Right kidney (tissue), 1 donor: ENCODE results near the gene PPFIA4.
"Not testable (repeated sequence)": the region's sequence is repeated elsewhere in the genome, so short reads cannot be mapped to it uniquely, and the experiment has no call there.

Experiments used
- DNase-seq: peaks from one replicate; pipeline ENCODE4 v3.0.0-alpha.2; 2016

The PPFIA4 gene

DNA sequence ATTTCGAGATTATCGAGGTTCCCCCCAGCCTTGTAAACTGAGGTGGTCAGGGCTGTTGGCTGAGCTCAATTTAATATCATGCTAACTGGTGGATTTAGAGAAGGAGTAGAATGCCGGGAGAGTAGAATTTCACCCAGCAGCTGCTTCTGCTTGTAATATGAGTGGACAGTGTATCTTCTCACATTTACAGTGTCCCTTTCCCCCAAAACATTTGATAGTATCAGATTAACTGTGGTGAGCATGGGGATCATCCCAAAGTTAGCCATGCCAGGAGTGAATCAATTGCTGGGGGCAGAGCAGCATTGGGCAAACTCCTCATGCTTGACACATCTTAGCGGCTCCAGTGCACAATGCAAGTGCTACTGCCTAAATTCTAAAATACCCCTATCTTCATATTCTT is 9.2 kb upstream of the PPFIA4 start:
- DNase-seq = no peak

DNA sequence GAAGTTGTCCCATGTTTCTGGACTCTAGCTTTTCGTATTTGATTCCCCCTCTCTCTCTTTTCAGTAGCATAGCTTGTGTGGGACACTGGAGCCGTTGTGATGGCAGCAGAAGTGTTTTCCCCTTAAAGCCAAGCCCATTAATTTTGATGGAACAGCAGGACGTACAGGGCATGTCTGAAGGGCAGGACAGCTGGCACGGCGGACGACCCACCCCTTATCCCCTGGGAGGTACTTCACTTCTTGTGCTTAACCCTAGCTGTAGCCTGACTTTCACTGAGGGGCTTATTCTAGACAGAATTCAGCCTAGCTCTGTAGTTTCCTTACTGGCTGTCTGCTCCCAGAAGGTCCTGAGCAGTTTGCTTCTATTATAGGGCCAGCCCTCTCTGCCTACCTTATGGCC is 8.6 kb upstream of the PPFIA4 start:
- no peak for DNase-seq

DNA sequence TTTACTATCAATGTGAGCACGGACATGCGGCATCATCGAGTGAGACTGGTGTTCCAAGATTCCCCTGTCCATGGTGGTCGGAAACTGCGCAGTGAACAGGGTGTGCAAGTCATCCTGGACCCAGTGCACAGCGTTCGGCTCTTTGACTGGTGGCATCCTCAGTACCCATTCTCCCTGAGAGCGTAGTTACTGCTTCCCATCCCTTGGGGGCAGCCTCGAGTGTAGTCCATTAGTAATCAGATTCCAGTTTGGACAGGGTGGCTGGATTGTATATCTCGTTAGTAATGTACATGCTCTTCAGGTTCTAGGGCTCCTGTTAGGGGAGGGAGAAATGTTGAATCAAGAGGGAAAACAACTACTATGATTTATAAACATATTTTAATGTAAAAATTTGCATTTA is 3.4 kb upstream of the PPFIA4 start:
- not testable (repeated sequence) for DNase-seq

DNA sequence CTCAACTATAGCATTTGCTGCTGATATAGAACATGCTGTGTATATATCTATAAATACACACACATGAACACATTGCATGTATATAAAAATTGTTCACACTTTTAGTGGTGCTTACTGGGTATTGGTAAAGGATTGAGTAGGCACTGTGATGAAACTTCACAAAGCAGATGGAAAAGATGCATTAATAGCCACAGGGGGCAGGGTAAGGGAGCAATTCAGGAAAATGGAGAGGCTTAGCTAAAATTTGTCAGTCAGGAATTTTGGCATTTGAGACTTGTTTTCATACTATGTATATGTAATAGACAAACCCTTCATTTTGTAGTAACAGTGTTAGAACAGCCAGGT is 633 bp upstream of the PPFIA4 start:
- no peak for DNase-seq

DNA sequence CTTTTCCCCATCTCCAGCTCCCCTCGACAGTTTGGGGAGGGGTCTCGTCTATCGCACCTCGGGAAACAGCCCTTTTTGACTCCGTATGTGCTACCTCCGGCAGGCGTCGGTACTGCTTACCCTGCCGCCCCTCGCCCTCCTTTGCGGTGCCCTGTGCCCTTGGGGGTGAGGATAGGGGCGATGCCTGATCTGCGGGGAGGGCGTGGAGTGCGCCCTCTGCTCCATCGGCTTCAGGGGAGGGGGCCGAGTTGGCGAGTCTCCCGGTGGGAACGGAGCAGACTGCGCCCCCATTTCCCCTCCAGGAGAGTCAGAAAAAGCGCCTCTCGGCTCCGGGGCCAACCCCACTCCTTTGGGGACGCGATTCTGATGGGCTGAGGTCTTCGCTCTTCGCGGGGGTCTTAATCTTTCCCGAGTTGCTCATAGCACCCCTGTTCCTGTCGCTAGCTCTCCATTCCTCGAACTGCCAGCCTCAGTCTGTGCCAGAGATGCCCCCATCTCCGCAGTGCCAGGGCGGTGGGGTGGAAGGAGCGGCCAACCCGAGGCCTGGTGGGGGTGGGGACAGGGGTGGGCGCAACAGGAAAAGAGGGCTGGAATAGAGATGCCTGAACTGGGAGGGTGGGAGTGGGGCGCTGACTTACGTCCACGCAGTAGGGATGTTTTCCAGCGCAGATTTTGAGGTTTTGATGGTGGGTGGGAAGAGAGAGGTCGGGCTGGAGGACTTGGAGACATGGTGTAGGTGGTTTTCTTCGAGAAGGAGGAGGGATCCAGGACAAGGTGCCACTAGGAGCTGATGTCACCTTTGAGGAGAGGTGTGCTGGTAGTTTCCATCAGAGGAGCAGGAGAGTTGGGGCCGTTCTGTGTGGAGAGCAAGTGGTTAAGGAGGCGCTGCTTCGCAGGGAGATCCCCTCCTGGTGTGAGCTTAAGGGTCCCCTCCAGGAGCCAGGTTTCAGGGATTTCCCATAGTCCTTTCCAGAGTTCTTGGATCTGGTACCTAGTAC is 674 bp downstream of the PPFIA4 start:
- DNase-seq = no peak

DNA sequence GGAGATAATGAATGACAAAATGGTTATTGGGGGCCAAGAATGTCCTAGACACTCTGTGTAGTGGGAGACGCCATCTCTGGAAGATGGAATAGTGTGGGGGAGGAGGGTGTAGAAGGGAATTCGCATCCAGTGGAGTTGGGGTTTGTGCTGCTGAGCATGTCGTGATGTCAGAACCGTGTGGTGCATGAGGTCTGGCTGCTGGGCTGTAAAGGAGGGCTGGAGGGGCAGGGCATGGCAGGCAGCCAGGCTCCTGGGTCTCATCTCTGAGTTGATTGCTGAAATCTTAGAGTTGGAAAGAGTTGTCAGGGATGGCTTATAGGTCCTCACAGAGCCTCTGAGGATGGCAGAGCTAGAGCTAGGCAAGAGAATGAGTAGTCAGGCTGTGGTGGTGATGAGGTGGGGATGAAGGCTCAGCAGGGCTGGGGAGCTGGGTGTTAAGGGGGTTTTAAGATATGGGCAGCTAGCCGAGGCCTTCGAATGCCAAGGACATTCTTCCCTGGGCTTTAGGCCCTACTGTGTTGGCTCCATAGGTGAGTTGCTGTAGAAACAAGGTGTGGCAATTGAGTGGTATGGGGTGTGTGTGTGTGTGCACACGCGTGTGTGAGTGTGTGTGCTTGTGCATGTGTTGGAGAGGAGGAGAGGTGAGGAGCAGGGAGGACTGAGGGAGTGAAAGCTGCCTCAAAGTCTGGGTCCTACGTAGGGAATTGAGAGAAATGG is 1.9 kb downstream of the PPFIA4 start:
- no peak for DNase-seq

DNA sequence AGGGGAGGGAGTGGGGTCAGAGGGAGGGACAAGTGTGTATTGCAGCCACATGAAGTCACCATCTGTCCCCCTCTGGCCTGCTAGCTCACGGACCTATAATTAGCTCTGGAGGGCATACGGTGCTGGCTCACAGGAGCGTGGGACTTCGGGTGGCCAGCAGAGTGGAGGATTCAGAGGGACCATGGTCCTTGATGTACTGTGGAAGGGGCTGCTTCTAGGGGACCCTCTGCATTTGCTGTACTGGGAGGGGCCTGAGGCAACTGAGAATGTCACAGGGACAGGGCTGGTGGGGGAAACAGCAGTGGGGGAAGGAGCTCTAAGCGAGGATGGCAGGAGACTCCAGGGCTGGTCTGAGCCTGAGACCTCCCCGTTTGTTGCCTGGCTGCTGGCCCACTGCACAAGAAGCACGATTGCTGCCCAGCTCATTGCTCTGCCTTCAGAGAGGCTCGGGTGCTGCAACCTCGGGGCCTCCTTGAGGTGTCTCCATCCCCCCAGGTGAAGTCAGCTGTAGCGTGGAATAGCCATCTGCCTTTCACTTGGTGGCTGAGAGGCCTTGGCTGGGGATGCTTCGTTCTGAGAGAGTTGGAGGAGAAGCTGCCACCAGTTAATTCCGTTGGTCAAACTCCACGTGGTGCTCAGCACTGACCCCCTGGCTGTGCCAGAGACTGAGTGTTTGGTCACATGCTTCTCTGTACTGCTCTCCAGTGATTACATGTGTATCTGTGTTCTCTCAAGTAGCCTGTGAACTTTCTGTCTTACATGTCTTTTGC is 2.7 kb downstream of the PPFIA4 start:
- no peak for DNase-seq

DNA sequence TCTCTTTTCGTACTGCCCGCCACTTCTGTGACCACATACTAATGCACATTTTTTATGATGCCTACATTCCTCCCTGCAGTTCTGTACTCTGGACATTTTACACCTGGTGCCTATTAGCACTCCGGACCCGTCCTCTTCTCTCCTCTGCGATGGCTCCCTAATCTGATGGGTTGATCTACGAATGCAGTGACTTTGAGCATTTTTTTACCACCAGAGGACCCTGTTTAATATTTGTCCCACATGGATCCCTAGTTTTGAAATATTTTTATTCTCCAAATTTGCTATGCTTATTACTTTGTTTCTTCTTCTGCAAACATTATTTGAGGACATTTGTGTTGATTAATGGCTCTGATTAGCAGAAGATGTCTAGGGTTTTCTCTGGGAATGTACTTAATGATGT is 5.2 kb downstream of the PPFIA4 start:
- no peak for DNase-seq

DNA sequence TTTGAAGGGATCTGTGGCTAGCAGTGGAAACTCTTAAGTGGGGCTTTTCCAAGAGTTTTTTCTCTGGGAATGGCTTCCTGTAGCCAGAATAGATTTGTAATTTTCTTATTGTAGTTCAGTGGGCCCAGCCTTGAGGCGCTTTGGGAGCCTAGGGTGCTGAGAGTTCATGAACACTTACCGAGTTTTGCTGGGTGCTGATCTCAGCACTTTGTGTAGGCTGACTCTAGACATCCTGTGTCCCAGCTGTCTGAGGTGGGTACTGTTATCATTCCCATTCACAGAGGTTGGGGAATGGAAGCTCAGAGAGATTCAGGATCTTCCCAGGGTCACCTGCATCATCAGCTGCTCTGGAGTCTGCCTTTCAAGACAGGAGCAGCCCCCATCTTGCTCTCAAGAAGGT is 7.0 kb downstream of the PPFIA4 start:
- no peak for DNase-seq

DNA sequence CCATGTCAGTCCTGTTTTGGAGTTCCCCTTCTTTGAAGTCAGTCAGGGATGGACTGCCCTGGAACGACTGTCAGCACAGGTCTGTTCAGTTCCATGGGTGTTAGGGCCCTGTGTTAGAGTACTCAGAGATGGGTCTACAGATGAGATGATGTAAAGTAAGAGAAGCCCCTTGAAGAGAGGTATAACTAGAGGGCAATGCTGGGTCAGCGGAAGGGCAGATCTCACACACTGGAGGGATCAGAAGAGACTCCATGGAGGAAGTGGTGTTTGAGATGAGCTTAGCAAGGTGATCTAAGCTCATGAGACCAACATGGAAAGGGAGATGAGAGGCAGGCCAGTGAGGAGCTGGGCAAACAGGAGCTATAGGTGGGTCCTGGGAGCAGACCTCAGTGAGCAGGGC is 7.6 kb downstream of the PPFIA4 start:
- no peak for DNase-seq

DNA sequence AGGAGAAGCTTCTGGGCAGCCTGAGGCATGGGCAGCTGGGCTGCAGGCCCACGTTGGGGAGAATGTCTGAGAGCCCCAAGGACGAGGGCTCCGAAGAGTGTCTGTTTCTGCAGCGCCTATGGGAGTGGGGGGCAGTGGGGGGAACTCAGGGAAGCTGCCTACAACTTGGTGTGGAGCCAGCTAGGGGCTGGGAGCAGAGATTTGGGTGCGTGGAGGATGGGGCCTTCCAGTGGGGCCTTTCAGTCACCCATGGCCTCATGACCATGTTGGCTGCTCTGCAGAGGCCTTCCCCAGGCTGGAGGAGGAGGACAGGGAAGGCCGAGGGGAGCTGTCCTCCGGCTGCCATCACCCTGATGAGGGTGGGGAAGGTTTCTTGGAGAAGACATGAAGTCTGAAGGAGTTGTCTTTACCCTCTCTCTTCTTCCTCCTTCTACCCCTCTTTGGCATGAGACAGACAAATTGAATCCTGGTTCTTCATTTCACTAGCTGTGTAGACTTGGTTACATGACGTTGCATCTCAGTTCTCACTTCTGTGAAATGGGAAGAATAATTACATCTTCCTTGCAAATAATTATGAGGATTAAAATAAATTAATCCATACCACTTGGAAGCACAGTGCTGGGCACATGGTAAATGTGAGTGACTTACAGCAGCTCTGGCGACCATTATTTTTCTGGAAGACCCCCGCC is 8.3 kb downstream of the PPFIA4 start:
- no peak for DNase-seq

DNA sequence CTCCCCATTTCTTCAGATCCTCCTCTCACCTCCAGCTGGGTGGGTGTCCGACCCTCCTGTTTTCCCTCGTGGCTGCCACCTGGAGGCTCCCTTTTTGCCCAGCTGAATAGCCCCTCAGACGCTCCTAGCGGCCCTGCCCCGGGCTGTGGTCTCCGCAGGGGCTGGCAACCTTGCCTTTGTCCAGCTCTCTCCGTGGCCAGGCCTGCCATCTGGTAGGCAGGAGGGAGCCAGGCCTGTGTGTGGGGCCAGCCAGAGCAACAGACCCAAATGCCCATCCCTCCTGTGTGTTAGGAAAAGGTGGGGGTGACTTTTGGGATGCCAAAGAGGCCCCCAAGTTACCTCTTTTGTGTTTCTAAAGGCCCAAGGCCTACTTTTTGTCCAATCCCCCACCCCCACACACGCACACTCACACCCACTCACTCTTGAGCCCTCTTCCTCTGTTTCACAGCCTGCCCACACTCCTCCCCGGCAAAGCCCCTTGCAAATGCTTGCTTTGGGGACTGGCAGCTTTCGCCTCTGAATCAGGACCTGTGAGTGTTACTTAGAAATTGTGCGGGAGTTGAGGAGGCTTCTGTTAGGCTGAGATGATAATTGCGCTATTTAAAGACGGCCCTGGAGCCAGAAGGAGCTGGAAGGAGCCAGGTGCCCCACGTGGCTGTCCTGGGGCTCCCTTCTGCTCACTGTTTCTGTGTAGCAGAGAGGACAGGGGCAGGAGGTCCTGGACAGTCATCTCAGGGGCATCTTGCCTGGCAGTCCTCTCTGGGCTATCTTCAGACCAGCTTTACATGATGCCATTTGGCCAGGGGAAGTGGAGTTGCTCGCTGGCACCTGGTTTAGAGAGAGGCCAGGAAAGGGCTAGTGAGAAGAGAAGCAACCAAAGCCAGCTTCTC is 9.1 kb downstream of the PPFIA4 start:
- no peak for DNase-seq

DNA sequence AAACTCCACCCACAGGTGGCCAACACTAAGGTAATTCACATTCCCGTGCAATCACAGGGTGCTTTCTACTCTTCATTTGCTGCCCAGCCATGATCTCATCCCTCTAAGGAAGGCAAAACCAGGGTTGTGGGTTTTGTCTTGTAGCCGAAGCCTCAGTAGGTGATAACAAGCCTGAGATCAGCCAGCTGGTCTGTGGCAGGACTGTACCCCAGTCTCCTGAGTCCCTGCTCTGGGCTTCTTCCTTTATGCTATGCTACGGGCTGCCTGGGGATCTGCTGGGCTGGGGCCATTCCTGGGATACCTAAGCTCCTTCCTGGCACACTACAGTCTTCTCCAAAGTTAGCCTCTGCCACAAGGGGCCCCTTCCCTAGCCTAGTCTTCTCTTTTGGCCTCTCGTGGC is 9.8 kb downstream of the PPFIA4 start:
- DNase-seq = no peak

DNA sequence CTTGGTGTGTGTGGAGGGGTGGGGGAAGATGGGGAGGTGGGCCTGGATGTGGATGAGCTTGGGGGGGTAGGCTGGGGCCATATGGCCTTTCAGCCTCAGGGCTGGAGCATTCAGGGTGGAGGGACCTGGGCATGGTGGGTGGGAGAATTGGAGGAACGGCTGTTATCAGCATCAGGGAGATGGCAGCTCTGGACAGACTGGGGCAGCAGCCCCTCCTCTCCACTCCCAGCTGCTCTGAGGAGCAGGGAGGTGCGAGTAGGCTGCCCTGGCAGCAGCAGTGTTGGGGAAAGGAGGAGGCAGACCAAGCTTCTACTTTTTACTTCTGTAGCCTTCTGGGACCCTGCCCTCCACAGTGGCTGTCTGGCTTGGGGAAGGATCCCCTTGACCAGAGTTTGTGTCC is 10.2 kb downstream of the PPFIA4 start:
- DNase-seq = no peak

DNA sequence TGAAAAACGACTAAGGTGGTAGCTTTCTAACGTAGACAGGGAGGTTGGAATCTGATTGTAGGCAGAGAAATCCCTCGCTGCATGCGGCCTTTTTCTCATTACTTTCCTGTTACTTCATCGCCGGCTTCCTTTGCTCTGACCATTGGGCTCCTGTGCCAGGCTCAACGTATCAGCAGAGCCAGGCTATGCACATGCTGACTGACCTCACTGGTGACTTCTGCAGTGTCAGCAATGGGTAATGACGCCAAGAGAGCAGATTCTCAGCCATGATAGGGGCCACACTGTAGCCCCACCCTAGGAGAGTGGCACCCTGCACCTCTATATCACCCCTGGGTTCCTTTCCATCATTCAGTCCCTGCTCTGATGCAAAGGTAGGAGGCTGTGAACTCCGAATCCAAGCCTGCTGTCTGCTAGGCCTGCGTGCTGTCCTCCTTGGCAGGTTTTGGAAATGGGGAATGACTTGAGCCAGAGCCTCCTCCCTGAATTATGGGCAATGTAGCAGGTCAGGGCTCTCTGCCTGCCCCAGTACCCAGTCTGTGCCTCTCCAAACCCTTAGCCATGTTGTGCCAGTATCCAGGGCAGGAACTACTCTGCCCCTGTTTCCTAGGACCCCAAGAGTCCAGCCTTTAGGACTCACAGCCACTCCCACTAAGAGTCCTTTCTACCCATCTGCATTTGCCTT is 11.4 kb downstream of the PPFIA4 start:
- no peak for DNase-seq

DNA sequence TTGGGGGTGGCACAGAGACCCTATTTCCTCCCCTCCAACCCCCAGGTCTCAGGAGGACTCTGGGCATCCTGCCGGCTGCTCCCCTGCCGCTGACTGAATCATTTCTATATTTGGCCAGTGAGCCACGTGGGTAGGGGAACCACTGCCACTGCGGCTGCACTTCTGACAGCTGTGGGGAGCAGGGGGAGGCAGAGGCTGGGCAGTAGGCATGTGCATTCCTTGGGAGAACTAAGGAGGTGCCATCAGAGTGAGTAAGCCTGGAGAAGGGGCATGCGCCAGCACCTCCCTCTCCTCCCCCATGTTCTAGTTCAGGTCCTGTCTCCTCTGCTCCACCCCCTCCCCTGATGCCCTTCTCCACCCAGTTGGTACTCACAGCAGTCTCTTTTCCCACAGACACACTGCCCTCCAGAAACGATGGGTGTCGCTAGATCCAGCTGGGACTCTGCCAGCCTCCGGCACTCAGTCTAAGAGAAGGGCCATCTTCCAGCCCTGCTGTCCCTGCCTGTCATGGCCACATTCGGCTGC is 12.0 kb downstream of the PPFIA4 start:
- DNase-seq = no peak

DNA sequence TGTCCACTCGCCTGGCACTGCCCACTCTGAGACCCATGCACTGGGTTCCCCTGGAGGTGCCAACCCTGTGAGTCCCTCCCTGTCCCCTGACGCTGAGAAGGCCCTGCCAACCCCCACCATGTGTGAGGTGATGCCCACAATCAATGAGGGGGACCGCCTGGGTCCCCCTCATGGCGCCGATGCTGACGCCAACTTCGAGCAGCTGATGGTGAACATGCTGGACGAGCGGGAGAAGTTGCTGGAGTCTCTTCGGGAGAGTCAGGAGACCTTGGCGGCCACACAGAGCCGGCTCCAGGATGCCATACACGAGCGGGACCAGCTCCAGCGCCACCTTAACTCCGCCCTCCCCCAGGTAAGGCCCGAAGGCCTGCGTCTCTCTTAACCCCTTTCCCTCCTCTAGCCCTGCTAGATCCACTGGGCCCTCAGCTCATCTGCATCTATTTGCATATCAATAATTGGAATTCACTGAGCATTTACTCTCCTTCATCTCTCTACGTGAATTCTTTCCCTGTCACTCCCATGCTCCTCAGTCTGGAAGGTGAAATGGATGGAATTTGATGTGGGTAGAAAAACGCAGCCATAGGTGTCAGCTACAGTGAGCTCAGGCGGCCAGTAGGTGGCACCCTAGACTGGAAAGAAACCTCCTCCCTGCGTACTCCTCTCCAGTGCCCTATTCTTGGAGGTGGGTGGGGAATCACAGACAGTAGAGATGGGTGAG is 12.8 kb downstream of the PPFIA4 start:
- no peak for DNase-seq

DNA sequence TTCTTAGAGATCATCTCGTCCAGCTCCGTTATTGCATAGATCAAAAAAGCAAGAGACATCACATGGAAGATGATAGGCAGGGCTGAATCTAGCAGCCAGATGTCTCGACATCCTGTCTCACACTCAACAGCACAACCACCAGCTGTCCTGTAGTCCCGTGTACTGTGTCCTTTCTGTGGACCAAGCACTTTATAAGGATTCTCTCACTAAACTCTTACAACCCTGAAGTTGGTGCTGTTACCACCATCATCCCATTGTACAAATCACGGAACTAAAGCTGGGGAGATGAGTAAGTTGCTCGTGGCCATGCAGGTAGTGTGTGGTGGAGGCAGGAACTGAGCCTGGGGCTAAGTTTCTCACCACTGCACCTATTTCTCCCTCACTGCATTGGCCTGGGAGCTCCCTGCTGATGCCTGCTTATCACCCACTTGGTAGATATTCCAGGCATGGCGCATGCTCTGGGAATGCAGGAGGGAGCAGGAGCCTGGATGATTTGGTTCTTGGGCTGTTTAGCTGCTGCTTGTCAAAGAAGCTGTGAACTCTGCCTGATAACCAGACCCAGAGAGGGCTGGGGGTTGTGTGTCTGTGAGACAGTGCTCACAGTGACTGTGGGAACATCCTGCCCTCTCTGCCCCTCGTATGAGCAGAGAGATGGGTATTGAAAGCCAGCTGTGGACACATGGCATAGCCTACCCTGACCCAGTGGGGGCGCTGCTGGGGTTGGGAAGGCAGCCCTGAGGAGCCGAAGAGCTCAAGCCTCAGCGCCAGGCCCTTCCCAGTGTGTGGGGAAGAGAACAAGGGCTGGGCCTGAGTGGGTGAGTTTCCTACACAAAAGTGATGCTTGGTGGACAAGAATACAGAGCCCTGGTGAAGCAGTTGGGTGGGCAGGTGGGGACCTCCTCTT is 13.6 kb downstream of the PPFIA4 start:
- no peak for DNase-seq
